Testis (tissue), 3 donors: ENCODE data around the gene RNF180. TPM values are rescaled to one million over a fixed set of nuclear protein-coding genes. Genes with fewer than 3 reads are reported as not detected.
A peak's percentile ranks its signal among the peaks of the same experiment; 100 is the strongest.
"Not testable (repeated sequence)": the region's sequence is repeated elsewhere in the genome, so short reads cannot be mapped to it uniquely, and the experiment has no call there.

Experiments used
- DNase-seq: peaks from one replicate; pipeline ENCODE4 v3.0.0-alpha.2; 2019
- H3K27ac ChIP-seq, 2 donors: fragments of 200-600 bp; sonication (generic); one replicate each; pipeline ENCODE4 v1.5.1; 2019
- H3K27me3 ChIP-seq: fragments of 200-600 bp; sonication (generic); one replicate; pipeline ENCODE4 v1.5.1; 2019
- H3K36me3 ChIP-seq: fragments of 200-600 bp; sonication (generic); one replicate; pipeline ENCODE4 v1.5.1; 2017; ENCODE audit warnings: low read depth; ENCODE audit errors: missing control alignments
- H3K4me1 ChIP-seq: fragments of 200-600 bp; sonication (generic); one replicate; pipeline ENCODE4 v1.5.1; 2019
- H3K4me3 ChIP-seq, 2 donors: fragments of 200-600 bp; sonication (generic); one replicate each; pipeline ENCODE4 v1.5.1; 2017 to 2019
- H3K9me3 ChIP-seq: fragments of 200-600 bp; sonication (generic); one replicate; pipeline ENCODE4 v1.5.1; 2017
- POLR2A ChIP-seq: fragments of 450-650 bp; IDR thresholded peaks from one replicate; pipeline ENCODE4 v1.6.1; 2017; ENCODE audit warnings: antibody characterized with exemption, mild to moderate bottlenecking, moderate library complexity
- WGBS, 2 donors: methylation state at CpG; one replicate each; pipeline ENCODE4 v1.1.5; 2018; 5-methylcytosine and 5-hydroxymethylcytosine counted together
- intact Hi-C: fragments of 100-400 bp; cut with DNase I; formaldehyde crosslinking; loops from one replicate; pipeline ENCODE4 v1.15.1; 2023; ENCODE audit warnings: low total_unique reads
- polyA plus RNA-seq: library from polyadenylated mRNA; stranded (reverse); fragments of 350-450 nt; fragmentation: Illumina TruSeq; extraction: RNeasy Lipid Tissue Mini Kit (QIAGEN cat#74804); gene quantifications from one replicate; pipeline ENCODE4 v1.2.3, GENCODE V29; 2014; ENCODE audit warnings: low read depth, low replicate concordance; ENCODE audit not compliant: insufficient read depth
- total RNA-seq, 2 donors: library from RNA; depleted of rRNA; stranded (reverse); fragments of >200 nt; gene quantifications; one replicate each; pipeline ENCODE4 v1.2.3, GENCODE V29; 2016
- TF ChIP-seq, protein P1 (sequence below), 3 experiments: fragments of 450-650 bp in 2 of 3; fragments of 200-600 bp in 1 of 3; sonication (generic) in 1 of 3; IDR thresholded peaks; one replicate each; pipeline ENCODE4 v1.5.1; 2016 to 2019; ENCODE audit warnings: antibody characterized with exemption in 3 of 3, mild to moderate bottlenecking in 2 of 3, moderate library complexity in 1 of 3

RNF180 gene
- total and polyA plus RNA-seq, 3 donors from 2014 or later: 4.5 to 25.6 (median 23.1) TPM

- TF ChIP-seq POLR2A: no peak
- TF ChIP-seq, protein P1, sequence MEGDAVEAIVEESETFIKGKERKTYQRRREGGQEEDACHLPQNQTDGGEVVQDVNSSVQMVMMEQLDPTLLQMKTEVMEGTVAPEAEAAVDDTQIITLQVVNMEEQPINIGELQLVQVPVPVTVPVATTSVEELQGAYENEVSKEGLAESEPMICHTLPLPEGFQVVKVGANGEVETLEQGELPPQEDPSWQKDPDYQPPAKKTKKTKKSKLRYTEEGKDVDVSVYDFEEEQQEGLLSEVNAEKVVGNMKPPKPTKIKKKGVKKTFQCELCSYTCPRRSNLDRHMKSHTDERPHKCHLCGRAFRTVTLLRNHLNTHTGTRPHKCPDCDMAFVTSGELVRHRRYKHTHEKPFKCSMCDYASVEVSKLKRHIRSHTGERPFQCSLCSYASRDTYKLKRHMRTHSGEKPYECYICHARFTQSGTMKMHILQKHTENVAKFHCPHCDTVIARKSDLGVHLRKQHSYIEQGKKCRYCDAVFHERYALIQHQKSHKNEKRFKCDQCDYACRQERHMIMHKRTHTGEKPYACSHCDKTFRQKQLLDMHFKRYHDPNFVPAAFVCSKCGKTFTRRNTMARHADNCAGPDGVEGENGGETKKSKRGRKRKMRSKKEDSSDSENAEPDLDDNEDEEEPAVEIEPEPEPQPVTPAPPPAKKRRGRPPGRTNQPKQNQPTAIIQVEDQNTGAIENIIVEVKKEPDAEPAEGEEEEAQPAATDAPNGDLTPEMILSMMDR (IDR thresholded peaks at IDR 0.05): no peak
- Histone ChIP-seq H3K4me3 (no peak overlapping the region), H3K4me1 (no peaks in the 10 kb centered on the region), H3K9me3 (no peaks in the 10 kb centered on the region), H3K27me3 (no peaks in the 10 kb centered on the region), H3K36me3 (no peaks in the 10 kb centered on the region), H3K27ac (no peak overlapping the region)
- intact Hi-C loops: no loop called here
- no peak for DNase-seq
Observed at GRCh38 chr5:64210866-64211265, 45.2 kb downstream of the RNF180 start.

GRCh38 chr5:64213011-64213410, 47.4 kb downstream of the RNF180 start:
- intact Hi-C loops: no loop called here
- Histone ChIP-seq H3K36me3 (no peaks in the 10 kb centered on the region), H3K27me3 (no peaks in the 10 kb centered on the region), H3K4me3 (no peak overlapping the region), H3K9me3 (no peaks in the 10 kb centered on the region), H3K4me1 (no peaks in the 10 kb centered on the region), H3K27ac (peak overlapping the region in 1 of 2 donors; percentile 59)
- 28 to 55% methylated on average over 2 of the region's 2 CpGs for WGBS, 2 donors
- no peak for TF ChIP-seq POLR2A
- TF ChIP-seq, protein P1 (IDR thresholded peaks at IDR 0.05): no peak
- DNase-seq: peak; percentile 27

DNA sequence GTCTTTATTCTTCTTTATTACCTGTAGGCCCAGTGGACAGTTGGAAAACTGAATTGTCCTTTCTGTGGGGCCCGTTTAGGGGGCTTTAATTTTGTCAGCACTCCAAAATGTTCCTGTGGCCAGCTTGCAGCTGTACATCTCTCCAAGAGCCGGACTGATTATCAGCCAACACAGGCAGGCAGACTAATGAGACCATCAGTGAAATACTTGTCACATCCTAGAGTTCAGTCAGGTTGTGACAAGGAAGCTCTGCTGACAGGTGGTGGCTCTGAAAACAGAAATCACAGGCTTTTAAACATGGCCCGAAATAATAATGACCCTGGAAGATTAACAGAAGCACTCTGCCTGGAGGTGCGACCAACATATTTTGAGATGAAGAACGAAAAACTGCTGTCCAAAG, 47.9 kb downstream of the RNF180 start:
- H3K27ac ChIP-seq: peak overlapping the region in 1 of 2 donors; percentile 59
- intact Hi-C loops: no loop called here
- H3K4me3 ChIP-seq: no peak overlapping the region
- no peak for DNase-seq
- H3K36me3 ChIP-seq: no peaks in the 10 kb centered on the region
- WGBS, 2 donors: 39 to 56% methylated on average over 5 of the region's 5 CpGs
- TF ChIP-seq, protein P1 (IDR thresholded peaks at IDR 0.05): no peak
- no peak for TF ChIP-seq POLR2A
- no peaks in the 10 kb centered on the region for H3K27me3 ChIP-seq
- no peaks in the 10 kb centered on the region for H3K9me3 ChIP-seq
- H3K4me1 ChIP-seq: no peaks in the 10 kb centered on the region

DNA sequence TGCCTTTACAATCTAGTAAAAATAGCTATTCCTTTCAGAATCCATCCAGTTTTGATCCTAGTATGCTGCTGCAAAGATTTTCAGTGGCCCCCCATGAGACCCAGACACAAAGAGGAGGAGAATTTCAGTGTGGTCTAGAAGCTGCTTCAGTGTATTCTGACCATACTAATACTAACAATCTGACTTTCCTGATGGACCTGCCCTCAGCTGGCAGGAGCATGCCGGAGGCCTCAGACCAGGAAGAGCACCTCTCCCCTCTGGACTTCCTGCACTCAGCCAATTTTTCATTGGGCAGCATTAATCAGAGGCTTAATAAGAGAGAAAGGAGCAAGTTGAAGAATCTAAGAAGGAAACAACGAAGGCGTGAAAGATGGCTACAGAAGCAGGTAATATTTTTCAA, 48.5 kb downstream of the RNF180 start:
- DNase-seq: no peak
- Histone ChIP-seq H3K4me3 (no peak overlapping the region), H3K27me3 (no peaks in the 10 kb centered on the region), H3K36me3 (no peaks in the 10 kb centered on the region), H3K27ac (peak overlapping the region; percentile 8 to 59), H3K4me1 (no peaks in the 10 kb centered on the region), H3K9me3 (no peaks in the 10 kb centered on the region)
- TF ChIP-seq, protein P1 (IDR thresholded peaks at IDR 0.05): no peak
- TF ChIP-seq POLR2A: no peak
- 74 to 85% methylated on average over 3 of the region's 3 CpGs for WGBS, 2 donors
- intact Hi-C loops: no loop called here

GRCh38 chr5:64221911-64222310, 56.3 kb downstream of the RNF180 start:
- H3K27ac ChIP-seq: no peak overlapping the region
- H3K36me3 ChIP-seq: no peaks in the 10 kb centered on the region
- no peaks in the 10 kb centered on the region for H3K4me1 ChIP-seq
- H3K4me3 ChIP-seq: no peak overlapping the region
- 71 to 85% methylated on average over 1 of the region's 1 CpG for WGBS, 2 donors
- no peaks in the 10 kb centered on the region for H3K9me3 ChIP-seq
- no peak for DNase-seq
- intact Hi-C loops: loop anchor here (10.0 kb wide), 1 partner anchor 393 kb away; no protein-coding TSS in a partner anchor
- no peaks in the 10 kb centered on the region for H3K27me3 ChIP-seq
- TF ChIP-seq, protein P1 (IDR thresholded peaks at IDR 0.05): no peak
- no peak for TF ChIP-seq POLR2A

DNA sequence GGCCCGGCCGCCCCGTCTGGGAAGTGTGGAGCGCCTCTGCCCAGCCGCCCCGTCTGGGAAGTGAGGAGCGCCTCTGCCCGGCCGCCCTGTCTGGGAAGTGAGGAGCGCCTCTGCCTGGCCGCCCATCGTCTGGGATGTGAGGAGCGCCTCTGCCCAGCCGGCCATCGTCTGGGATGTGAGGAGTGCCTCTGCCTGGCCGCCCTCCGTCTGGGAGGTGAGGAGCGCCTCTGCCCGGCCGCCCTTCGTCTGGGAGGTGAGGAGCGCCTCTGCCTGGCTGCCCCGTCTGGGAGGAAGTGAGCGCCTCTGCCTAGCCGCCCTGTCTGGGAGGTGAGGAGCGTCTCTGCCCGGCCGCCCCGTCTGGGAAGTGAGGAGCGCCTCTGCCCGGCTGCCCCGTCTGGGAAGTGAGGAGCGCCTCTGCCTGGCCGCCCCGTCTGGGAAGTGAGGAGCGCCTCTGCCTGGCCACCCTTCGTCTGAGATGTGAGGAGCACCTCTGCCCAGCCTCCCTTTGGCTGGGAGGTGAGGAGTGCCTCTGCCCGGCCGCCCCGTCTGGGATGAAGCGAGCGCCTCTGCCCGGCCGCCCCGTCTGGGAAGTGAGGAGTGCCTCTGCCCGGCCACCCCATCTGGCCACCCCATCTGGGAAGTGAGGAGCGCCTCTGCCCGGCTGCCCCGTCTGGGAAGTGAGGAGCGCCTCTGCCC, 59.8 kb downstream of the RNF180 start:
- not testable (repeated sequence) for DNase-seq, H3K4me1 ChIP-seq, H3K9me3 ChIP-seq, H3K36me3 ChIP-seq, H3K4me3 ChIP-seq, H3K27me3 ChIP-seq, H3K27ac ChIP-seq
- intact Hi-C loops: loop anchor here (10.0 kb wide), 1 partner anchor 389 kb away; no protein-coding TSS in a partner anchor
- WGBS, 2 donors: 96% methylated on average over 25 to 50 of the region's 50 CpGs

- not testable (repeated sequence) for H3K9me3 ChIP-seq, DNase-seq, H3K4me3 ChIP-seq, H3K27ac ChIP-seq, H3K27me3 ChIP-seq, H3K36me3 ChIP-seq, H3K4me1 ChIP-seq
- intact Hi-C loops: loop anchor here (10.0 kb wide), 1 partner anchor 388 kb away; no protein-coding TSS in a partner anchor
- 87 to 96% methylated on average over 4 to 7 of the region's 7 CpGs for WGBS, 2 donors
Observed at GRCh38 chr5:64227131-64227537, 61.5 kb downstream of the RNF180 start.
